NCI-H748 treated with DMSO at 0.1 percent for 48 hours (cell line): Measurements from ENCODE around the gene NDRG3.
"Not testable (repeated sequence)": the region's sequence is repeated elsewhere in the genome, so short reads cannot be mapped to it uniquely, and the experiment has no call there.

Experiments used
- DNase-seq: peaks from one replicate; lab custom pipeline; 2025; lab: John Stamatoyannopoulos, UW

NDRG3 gene

GRCh38 chr20:36760647-36761046 lies 14.8 kb upstream of the NDRG3 start:
- no peak for DNase-seq

GRCh38 chr20:36758276-36758675 lies 12.4 kb upstream of the NDRG3 start:
- no peak for DNase-seq

DNA sequence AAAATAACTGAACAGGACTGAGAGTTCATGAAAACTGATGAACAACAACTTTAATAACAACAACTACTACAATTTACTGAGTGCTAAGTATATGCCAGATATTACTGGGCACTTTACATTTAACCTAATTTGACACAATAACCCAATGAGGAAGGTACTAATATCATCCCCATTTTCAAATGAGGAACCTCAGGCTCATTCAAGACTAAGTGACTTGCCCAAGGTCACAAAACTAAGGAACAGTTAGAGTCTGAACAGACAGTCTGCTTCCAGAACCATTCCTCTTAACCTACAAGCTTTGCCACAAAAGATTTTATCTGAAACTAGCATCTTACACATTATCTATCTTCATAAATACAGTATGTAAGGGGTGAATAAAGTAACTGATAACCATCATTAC lies 10.6 kb upstream of the NDRG3 start:
- DNase-seq = no peak

DNA sequence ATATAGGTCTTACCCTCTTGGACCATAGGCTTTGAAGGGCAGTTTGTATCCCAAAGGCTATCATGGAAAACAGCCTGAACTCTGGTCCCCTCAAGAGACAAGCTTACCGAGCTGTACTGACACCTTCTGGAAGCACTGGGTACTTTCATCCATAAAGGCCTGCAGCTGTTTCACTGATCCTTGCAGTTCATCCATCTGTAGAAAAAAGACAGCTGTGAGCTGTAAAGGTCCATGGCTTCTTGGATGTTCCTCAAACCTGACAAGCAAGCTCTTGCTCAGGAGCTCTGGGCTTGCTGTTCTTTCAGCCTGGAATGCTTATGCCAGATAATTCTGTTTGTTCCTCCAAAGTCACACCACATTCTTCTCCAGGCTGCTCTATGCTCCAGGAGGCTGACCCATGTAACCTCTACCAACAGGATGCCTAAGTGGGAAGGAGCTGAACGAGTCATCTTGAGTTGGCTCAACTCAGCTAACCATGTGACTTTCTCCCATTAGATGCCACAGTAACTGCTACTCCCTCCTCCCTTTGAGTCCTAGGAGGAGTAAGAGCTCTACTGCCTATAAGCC lies 8.8 kb upstream of the NDRG3 start:
- peak; percentile 10 for DNase-seq

DNA sequence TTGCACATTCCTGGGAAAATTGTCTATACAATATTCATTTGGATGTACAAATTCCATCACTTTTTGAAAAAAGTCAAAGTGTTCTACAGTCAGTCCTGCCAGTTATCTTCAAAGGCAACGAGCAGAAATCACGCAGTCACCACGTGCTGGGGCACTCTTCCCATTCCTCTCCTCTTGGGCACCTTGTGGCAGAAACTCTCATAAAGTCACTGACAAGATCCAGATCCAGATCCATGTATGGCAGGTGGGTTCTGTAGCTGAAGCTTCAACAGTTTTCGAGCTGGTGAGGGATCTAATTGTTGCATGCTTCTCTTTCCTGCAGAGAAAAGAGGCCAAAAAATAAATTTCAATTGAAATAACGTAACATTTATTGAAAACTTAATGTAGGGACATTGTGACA lies 6.7 kb upstream of the NDRG3 start:
- no peak for DNase-seq

DNA sequence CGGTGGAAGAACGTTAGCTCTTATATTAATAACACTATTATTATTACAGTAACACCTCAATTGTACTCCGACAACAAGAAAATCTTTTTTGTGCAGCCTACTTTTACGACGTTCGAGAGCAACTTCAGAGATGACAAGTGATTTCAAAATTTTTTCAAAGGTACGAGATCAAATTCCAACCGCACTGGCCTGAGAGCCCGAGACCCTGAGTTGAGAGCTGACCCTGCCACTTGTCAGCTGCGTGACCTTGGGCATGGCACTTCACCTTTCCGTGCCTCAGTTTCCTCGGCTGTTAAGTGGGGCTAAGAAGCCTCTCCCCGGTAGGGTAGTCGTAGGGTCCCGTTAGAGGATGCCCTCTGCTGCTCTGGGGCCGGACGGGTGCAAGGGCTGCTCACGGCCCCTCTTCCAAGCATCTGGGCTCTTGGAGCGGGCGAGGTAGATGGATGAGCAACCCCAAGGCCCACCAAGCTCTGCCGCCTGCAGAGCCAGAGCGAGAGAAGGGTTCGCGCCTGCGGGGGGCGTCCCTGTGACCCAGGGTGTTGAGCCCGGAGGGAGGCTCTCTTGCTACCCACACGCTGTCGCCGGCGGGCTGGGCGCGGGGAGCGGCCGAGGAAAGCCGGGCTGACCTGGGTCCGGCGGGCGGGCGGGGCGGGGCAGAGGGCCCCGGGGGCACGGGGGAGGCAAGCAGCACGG lies 510 bp downstream of the NDRG3 start:
- no peak for DNase-seq

- DNase-seq = no peak
These were observed 1.1 kb downstream of the NDRG3 start for GRCh38 chr20:36744764-36745191.

- DNase-seq = no peak
These were observed 1.6 kb downstream of the NDRG3 start for GRCh38 chr20:36744243-36744642.

DNA sequence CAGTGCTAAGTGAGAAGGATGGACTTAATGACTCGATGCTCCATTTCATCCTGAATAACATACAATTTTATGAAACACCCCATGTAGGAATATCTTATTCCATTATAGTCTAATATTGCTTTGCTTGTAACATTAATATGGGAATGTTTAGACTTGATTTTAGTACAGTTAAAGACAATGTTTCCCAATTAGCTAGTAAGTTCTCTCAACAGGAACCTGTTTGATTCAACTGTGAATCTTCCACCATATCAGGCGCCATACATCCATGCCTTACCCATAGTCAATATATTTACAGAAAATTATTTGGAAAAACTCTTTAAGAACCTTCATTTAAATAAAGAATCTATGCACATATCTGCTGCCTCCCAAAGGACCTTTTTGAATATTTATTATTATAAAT lies 3.3 kb downstream of the NDRG3 start:
- DNase-seq = no peak

DNA sequence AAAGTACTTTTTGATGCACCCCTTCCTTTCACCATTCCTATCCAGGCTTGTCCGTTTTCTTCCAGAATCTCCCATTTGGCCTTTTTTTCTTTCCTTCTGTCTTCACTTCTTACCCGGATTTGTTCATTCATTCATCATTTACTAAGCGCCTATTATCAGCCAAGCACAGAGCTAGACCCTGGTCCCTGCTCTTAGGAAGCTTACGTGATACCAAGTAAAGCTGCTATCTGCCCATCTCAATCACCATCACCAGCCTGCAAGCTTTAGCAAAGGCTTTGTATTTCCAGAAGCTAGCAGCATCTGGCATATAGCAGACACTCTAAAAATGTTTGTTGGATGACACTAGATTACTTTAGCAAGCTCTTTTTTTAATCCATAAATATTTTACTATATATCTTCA lies 4.8 kb downstream of the NDRG3 start:
- no peak for DNase-seq

- DNase-seq = no peak
These were observed 8.7 kb downstream of the NDRG3 start for GRCh38 chr20:36737183-36737499.

DNA sequence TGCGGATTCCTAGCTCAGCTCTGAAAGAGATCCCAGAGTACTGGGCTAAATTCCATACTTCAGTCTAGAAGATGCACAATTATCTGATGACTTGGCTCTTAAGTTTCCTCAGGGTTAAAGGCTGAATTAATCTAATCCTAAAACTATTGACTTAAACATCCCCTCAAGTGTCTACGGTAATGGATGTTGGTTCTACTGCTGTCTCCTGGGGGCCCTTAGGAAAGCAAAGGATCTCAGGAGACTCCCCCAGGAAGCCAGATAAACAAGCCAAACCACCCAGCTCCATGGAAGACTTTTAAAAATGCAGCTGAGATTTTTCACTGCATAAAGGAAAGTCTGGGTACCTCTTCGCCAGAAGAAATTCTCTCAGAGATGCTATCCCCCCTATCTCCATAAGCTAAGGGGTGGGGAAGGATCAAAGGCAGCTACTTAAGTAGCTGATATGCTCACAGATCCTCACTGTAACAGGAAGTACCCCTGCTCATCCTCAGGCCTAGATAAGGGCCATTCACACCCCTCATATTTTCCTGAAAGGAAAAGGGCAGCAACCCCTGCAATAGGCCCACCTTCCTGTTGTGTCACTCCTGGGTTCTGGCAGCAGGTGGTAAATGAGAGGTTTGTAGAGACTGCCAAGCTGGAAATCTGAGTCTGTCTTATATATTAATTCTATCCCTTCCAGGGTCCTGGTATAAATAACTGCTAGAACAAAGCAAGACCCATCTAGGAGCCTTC lies 9.3 kb downstream of the NDRG3 start:
- no peak for DNase-seq

DNA sequence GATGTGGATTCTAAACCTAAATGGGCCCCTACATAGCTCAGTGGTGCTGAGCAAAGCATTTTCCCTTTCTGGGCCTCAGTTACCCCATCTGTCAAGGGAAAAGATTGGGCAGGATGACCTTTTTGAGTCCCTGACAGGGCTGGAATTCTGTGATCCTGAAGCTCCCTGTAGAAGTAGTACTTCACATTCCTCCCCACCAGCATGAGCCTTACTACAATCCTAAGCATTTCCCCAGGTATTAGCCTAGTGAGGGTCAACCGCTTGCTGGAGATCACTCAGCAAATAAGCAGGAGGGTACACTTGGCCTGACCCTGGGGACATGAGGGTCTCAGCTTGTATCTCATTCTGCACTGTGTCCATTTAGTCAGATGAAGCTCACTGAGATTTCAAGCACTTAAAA lies 13.4 kb downstream of the NDRG3 start:
- DNase-seq = no peak

DNA sequence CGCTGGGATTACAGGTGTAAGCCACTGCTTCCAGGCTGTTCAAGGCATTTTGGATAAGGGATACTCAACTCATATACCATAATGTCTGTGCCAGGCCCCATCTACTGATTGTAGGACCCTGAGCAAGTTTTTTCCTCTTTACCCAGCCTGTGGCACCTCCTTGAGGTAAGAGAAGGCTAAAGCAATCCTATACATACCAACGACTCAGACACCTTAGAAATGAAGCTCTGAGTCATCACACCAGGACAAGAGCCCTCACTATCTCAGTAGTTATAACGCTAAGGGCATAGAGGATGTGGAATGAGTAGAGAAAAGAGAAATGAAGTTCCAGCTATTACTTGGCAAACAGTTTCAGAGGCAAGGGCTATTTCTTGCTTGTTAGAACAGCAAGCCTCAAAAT lies 16.9 kb downstream of the NDRG3 start:
- DNase-seq = no peak

- DNase-seq = no peak
These were observed 19.7 kb downstream of the NDRG3 start for GRCh38 chr20:36726168-36726567.

DNA sequence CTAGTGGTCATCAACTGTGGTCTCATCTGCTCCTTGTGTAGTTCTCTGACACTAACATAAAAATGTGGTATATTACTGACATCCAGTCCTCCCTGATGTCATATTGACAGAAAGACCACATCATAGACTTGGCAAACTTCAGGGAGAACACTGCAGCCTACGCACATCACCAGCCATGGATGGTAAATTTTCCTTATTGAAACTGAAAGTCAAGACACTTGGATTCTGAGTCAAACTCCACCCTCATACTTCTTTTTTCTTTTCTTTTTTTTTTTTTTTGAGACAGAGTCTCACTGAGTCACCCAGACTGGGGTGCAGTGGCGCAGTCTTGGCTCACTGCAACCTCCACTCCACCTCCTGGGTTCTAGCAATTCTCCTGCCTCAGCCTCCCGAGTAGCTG lies 25.4 kb downstream of the NDRG3 start:
- DNase-seq = no peak

DNA sequence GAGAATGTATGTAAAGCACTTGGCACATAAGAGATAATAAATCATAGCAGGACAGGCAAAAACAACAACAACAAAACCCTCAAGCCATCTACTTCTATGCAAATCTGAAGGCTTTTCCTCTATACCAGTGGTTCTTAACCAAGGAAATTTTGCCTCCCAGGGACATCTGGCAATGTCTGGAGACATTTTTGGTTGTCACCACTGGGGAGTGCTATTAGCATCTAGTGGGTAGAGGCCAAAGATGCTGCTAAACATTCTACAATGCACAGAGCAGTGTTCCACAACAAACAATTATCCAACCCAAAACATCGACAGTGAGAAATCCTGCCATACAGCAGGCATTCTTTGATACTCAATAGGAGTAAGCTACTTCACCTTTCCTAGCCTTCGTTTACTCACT lies 28.2 kb downstream of the NDRG3 start:
- no peak for DNase-seq

GRCh38 chr20:36717021-36717420 lies 28.9 kb downstream of the NDRG3 start:
- DNase-seq = no peak

DNA sequence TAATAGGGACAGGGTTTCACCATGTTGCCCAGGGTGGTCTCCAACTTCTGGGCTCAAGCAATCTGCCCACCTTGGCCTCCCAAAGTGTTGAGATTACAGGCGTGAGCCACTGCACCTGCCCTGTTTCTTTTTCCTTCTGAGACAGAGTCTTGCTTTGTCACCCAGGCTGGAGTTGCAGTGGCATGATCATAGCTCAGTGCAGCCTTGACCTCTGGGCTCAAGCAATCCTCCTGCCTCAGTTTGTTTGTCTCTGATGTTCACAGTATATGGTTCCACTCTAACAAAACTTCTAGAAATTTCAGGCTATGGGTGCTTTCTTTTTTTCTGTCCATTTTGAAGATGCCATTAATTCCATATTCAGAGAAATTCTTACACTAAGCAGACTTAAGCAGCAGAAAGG lies 33.1 kb downstream of the NDRG3 start:
- no peak for DNase-seq

DNA sequence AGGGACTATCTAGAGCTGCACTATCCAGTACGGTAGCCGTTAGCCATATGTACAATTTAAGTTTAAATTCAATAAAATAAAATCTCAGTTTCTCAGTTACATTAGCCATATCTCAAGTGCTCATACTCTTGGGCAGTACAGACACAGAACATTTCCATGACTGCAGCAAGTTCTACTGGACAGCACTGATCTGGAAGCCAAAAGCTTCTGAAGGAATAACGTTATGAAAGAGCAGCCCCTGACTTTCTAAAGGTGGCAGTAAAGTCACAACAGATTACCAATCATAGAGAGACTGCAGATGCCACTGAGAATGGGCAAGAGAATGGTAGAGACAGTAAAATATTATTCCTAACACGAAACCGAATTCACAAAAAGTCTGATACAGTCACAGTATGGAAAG lies 36.8 kb downstream of the NDRG3 start:
- DNase-seq = no peak

DNA sequence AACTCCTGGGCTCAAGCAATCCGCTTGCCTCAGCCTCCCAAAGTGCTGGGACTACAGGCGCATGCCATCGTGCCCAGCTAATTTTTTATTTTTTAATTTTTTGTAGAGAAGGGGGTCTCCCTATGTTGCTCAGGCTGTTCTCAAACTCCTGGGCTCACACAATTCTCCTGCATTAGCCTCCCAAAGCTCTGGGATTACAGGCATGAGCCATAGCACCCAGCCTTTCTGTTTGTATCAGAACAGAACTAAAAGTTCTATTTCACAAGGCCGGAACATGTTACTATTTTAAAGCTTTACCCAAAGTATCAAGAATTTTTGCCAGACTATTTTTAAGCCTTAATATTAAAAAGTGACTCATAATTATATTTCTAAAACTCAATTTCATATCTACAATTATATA lies 42.4 kb downstream of the NDRG3 start:
- no peak for DNase-seq

GRCh38 chr20:36700438-36700837 lies 45.5 kb downstream of the NDRG3 start:
- no peak for DNase-seq

- DNase-seq = not testable (repeated sequence)
These were observed 50.4 kb downstream of the NDRG3 start for GRCh38 chr20:36695467-36695866.

- DNase-seq = no peak
These were observed 57.3 kb downstream of the NDRG3 start for GRCh38 chr20:36688630-36689029.
